ENCODE measurements around the gene SLC9A7.

DNA sequence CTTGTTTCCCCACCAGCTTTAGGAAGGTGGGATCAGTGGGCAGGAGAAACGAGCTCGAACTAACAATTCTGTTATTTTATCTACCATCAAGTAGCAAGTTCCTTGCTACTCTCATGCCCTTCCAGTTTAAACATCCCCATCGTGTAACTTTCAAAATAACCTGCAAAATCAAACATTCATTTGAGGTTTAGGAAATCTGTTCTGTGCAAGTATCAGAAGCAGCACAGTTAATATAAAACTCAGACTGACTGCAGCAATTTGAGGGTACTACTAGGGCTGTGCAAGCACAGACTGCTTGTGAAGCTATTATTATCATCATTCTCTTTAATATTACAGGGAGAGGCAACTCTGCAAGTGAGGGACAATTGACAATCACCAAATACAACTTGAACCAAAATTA, 137.3 kb downstream of the SLC9A7 start:
- TF ChIP-seq TAF1 (IDR thresholded peaks at IDR 0.05; ENCODE audit: borderline replicate concordance, low read depth, low read length) (no peak), POLR2AphosphoS5 (IDR thresholded peaks at IDR 0.05; ENCODE audit: low read depth, low read length) (no peak), POLR2A (IDR thresholded peaks at IDR 0.05; ENCODE audit: low read depth, low read length) (no peak)
